Activated T-cell treated with anti-CD3 and anti-CD28 coated beads, Interleukin-2, amount 50 U/mL, for 1 hour (primary cell): Measurements from ENCODE around the gene ZNF700.
"Not testable (repeated sequence)": the region's sequence is repeated elsewhere in the genome, so short reads cannot be mapped to it uniquely, and the experiment has no call there.

Experiments
- DNase-seq: peaks from one replicate; pipeline ENCODE4 v3.0.0-alpha.2; 2020

The ZNF700 gene

GRCh38 chr19:11941361-11941887 is 16.5 kb downstream of the ZNF700 start:
- not testable (repeated sequence) for DNase-seq

- DNase-seq: no peak
Observed at GRCh38 chr19:11942008-11942842, 17.3 kb downstream of the ZNF700 start.

- DNase-seq: no peak
Observed at GRCh38 chr19:11942843-11943108, 17.9 kb downstream of the ZNF700 start.

GRCh38 chr19:11944656-11945055 is 19.7 kb downstream of the ZNF700 start:
- DNase-seq: no peak

GRCh38 chr19:11948646-11949045 is 23.7 kb downstream of the ZNF700 start:
- DNase-seq: no peak

- no peak for DNase-seq
Observed at GRCh38 chr19:11949201-11949600, 24.3 kb downstream of the ZNF700 start.

GRCh38 chr19:11949614-11950080 is 24.7 kb downstream of the ZNF700 start:
- not testable (repeated sequence) for DNase-seq

- no peak for DNase-seq
Observed at GRCh38 chr19:11950312-11950711, 25.4 kb downstream of the ZNF700 start.

GRCh38 chr19:11963566-11964355 is 38.9 kb downstream of the ZNF700 start:
- peak; percentile 76 for DNase-seq

GRCh38 chr19:11964496-11964857 is 39.6 kb downstream of the ZNF700 start:
- DNase-seq: no peak

GRCh38 chr19:11964858-11965645 is 40.1 kb downstream of the ZNF700 start, which contains the start of gene ZNF763:
ZNF763 (plus strand) TSS chr19:11965040; CDS start chr19:11965209, 169 bp downstream.
- peak; percentile 85 for DNase-seq

GRCh38 chr19:11970174-11970573 is 45.3 kb downstream of the ZNF700 start:
- DNase-seq: no peak

GRCh38 chr19:11971041-11971440 is 46.1 kb downstream of the ZNF700 start:
- no peak for DNase-seq

- DNase-seq: no peak
Observed at GRCh38 chr19:11973019-11973810, 48.3 kb downstream of the ZNF700 start.

GRCh38 chr19:11978492-11979100 is 53.7 kb downstream of the ZNF700 start:
- no peak for DNase-seq

- DNase-seq: no peak
Observed at GRCh38 chr19:11979527-11979926, 54.6 kb downstream of the ZNF700 start.

- DNase-seq: no peak
Observed at GRCh38 chr19:11982526-11982925, 57.6 kb downstream of the ZNF700 start.

- DNase-seq: no peak
Observed at GRCh38 chr19:11984986-11985385, 60.1 kb downstream of the ZNF700 start.

GRCh38 chr19:11986754-11987153 is 61.8 kb downstream of the ZNF700 start:
- DNase-seq: no peak

GRCh38 chr19:11987405-11988281 is 62.7 kb downstream of the ZNF700 start:
- DNase-seq: peak; percentile 85

GRCh38 chr19:11989112-11989456 is 64.2 kb downstream of the ZNF700 start:
- no peak for DNase-seq
